GM23338 (cell line): Measurements from ENCODE around the gene NFATC1. TPM values are rescaled to one million over a fixed set of nuclear protein-coding genes. Genes with fewer than 3 reads are reported as not detected.

Source experiments
- ATAC-seq: fragments of 200-7000 bp; cut with Tn5 transposase; 3 replicates; pipeline ENCODE4 v1.9.1; 2020
- DNase-seq: peaks from one replicate; pipeline ENCODE4 v3.0.0-alpha.2; 2015; ENCODE audit warnings: low spot score
- H2AFZ ChIP-seq: fragments of 200-600 bp; sonication (generic); 2 replicates; pipeline ENCODE4 v1.8.0; 2016; ENCODE audit warnings: antibody characterized with exemption, mild to moderate bottlenecking, moderate library complexity
- H3F3A ChIP-seq: fragments of 200-600 bp; sonication (generic); replicated peaks from 2 replicates; pipeline ENCODE4 v1.8.0; 2017; ENCODE audit warnings: antibody characterized with exemption, mixed run types, low read depth
- H3K27ac ChIP-seq: fragments of 200-600 bp; sonication (generic); 2 replicates; pipeline ENCODE4 v1.6.1; 2016; ENCODE audit warnings: low read depth
- H3K27me3 ChIP-seq: fragments of 200-600 bp; sonication (generic); 2 replicates; pipeline ENCODE4 v1.8.0; 2016; ENCODE audit warnings: mild to moderate bottlenecking, mixed run types, moderate library complexity; ENCODE audit not compliant: insufficient read depth
- H3K36me3 ChIP-seq: fragments of 200-600 bp; sonication (generic); 2 replicates; pipeline ENCODE4 v1.8.0; 2016; ENCODE audit warnings: mild to moderate bottlenecking; ENCODE audit not compliant: insufficient read depth
- H3K4me1 ChIP-seq: fragments of 200-600 bp; sonication (generic); 2 replicates; pipeline ENCODE4 v1.8.0; 2016; ENCODE audit warnings: mild to moderate bottlenecking, moderate library complexity; ENCODE audit not compliant: insufficient read depth
- H3K4me2 ChIP-seq: fragments of 200-600 bp; sonication (generic); 2 replicates; pipeline ENCODE4 v1.7.1; 2017; ENCODE audit warnings: mixed run types
- H3K4me3 ChIP-seq: fragments of 200-600 bp; sonication (generic); 2 replicates; pipeline ENCODE4 v1.6.1; 2016; ENCODE audit warnings: mixed run types
- H3K79me2 ChIP-seq: fragments of 200-600 bp; sonication (generic); replicated peaks from 2 replicates; pipeline ENCODE4 v1.8.0; 2017; ENCODE audit warnings: mild to moderate bottlenecking; ENCODE audit not compliant: insufficient read depth
- H3K9me2 ChIP-seq: fragments of 200-600 bp; sonication (generic); 2 replicates; pipeline ENCODE4 v1.8.0; 2017; ENCODE audit not compliant: insufficient read depth
- H4K20me1 ChIP-seq: fragments of 200-600 bp; sonication (generic); replicated peaks from 2 replicates; pipeline ENCODE4 v1.8.0; 2017; ENCODE audit warnings: mild to moderate bottlenecking; ENCODE audit not compliant: insufficient read depth
- H3K27ac Mint-ChIP-seq: 2 replicates; pipeline ENCODE4 v1.8.0; 2020; ENCODE audit warnings: inconsistent platforms, mild to moderate bottlenecking, moderate library complexity, mixed read lengths
- H3K27me3 Mint-ChIP-seq: 3 replicates; pipeline ENCODE4 v1.8.0; 2022; ENCODE audit warnings: low read depth, mild to moderate bottlenecking, moderate library complexity, mixed read lengths, inconsistent platforms; ENCODE audit not compliant: insufficient read depth, poor library complexity
- H3K36me3 Mint-ChIP-seq: 3 replicates; pipeline ENCODE4 v1.8.0; 2021; ENCODE audit warnings: low read depth, mild to moderate bottlenecking, inconsistent platforms, moderate library complexity, mixed read lengths
- H3K4me1 Mint-ChIP-seq: 3 replicates; pipeline ENCODE4 v1.8.0; 2020; ENCODE audit warnings: mild to moderate bottlenecking, inconsistent platforms, mixed read lengths
- H3K4me3 Mint-ChIP-seq: 3 replicates; pipeline ENCODE4 v1.8.0; 2021; ENCODE audit warnings: moderate library complexity, mild to moderate bottlenecking, inconsistent platforms, mixed read lengths
- H3K9me3 Mint-ChIP-seq: 3 replicates; pipeline ENCODE4 v1.8.0; 2020; ENCODE audit warnings: moderate library complexity, mild to moderate bottlenecking, inconsistent platforms, mixed read lengths
- EZH2 ChIP-seq: fragments of 200-600 bp; sonication (generic); IDR thresholded peaks from one replicate; pipeline ENCODE4 v1.8.0; 2017; ENCODE audit warnings: antibody characterized with exemption, mild to moderate bottlenecking, low read depth; ENCODE audit not compliant: unreplicated experiment
- EZH2phosphoT487 ChIP-seq: fragments of 200-600 bp; sonication (generic); IDR thresholded peaks from one replicate; pipeline ENCODE4 v1.8.1; 2018; ENCODE audit warnings: antibody characterized with exemption; ENCODE audit not compliant: unreplicated experiment
- NANOG ChIP-seq: IDR thresholded peaks from 2 replicates; pipeline ENCODE4 v1.6.1; 2016; ENCODE audit warnings: antibody characterized with exemption, borderline replicate concordance
- POLR2AphosphoS5 ChIP-seq: IDR thresholded peaks from 2 replicates; pipeline ENCODE4 v1.6.1; 2016; ENCODE audit warnings: antibody characterized with exemption, low read depth
- polyA plus RNA-seq: library from polyadenylated mRNA; unstranded; fragments of >200 nt; fragmentation: Nextera tagmentation; extraction: Ambion mirVana; gene quantifications from 2 replicates; pipeline ENCODE4 v1.2.1, GENCODE V29; 2016
- total RNA-seq: library from RNA; depleted of rRNA; stranded (reverse); fragments of >200 nt; shearing (Covaris generic); gene quantifications from 2 replicates; pipeline ENCODE4 v1.2.3, GENCODE V29; 2014
- TF ChIP-seq, protein P1 (sequence below): fragments of 250-450 bp; sonication (Bioruptor Pico); IDR thresholded peaks from 2 replicates; pipeline ENCODE4 v1.5.0; 2020; ENCODE audit warnings: mild to moderate bottlenecking, moderate library complexity
- TF ChIP-seq, protein P2 (sequence below), 2 experiments: fragments of 200-600 bp in 1 of 2; sonication (generic) in 1 of 2; conservative IDR thresholded peaks; 2 replicates each; pipeline versions ENCODE4 v1.5.1 to v1.6.1; 2016 to 2017; ENCODE audit warnings: antibody characterized with exemption in 2 of 2, low read depth in 2 of 2, mild to moderate bottlenecking in 2 of 2, moderate library complexity in 1 of 2

The NFATC1 gene
- total and polyA plus RNA-seq, 2 experiments from 2014 or later = 3.9 to 6.4 TPM

DNA sequence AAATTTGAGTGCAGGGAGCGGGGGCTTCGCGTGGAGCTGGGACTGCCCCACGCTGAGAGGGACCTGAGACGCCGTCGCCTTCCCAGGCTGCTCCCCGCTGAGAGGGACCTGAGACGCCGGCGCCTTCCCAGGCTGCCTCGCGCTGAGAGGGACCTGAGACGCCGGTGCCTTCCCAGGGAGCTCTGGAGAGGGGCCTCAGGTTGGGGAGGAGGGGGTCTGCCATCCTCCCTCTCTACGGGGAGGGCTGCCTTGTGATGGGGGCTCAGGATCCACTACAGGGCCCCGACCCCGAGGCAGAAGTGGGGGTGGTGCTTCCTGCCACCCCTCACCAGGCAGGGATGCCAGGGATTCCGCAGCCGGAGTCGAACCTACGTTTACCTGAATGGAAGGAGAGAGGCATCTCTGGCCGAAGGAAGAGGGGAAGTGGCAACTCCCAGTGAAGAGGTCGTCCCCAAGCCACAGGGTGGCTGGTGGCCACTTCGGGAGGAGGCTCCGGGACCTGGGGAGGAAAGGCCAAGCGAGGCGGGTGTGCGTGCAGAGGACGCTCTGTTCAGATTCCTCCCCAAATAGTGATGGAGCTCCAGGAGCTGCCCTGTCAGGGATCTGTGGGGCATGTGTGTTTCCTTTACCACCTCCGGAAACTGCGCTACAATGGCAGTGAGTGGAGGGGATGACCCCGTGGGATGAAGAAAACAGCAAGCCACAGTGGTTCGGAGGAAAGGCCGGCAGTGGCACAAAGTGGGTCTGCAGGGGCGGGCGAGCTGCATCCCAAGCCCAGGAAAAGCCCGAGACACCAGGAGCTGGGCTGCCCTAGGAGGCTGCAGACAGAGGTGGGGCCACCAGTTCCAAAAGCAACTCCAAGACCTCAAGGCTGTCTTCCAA, 175.7 kb downstream of the NFATC1 start:
- Mint-ChIP-seq H3K4me3 (no peak overlapping the region), H3K9me3 (peaks cover 22% of the 10 kb centered on the region), H3K27ac (no peak overlapping the region), H3K27me3 (peaks cover 7% of the 10 kb centered on the region), H3K4me1 (peaks cover 25% of the 10 kb centered on the region), H3K36me3 (peaks cover 5% of the 10 kb centered on the region; the same call in 1 of the 3 replicates)
- no peak for ATAC-seq
- H2AFZ ChIP-seq = no peak overlapping the region
- TF ChIP-seq, protein P1, sequence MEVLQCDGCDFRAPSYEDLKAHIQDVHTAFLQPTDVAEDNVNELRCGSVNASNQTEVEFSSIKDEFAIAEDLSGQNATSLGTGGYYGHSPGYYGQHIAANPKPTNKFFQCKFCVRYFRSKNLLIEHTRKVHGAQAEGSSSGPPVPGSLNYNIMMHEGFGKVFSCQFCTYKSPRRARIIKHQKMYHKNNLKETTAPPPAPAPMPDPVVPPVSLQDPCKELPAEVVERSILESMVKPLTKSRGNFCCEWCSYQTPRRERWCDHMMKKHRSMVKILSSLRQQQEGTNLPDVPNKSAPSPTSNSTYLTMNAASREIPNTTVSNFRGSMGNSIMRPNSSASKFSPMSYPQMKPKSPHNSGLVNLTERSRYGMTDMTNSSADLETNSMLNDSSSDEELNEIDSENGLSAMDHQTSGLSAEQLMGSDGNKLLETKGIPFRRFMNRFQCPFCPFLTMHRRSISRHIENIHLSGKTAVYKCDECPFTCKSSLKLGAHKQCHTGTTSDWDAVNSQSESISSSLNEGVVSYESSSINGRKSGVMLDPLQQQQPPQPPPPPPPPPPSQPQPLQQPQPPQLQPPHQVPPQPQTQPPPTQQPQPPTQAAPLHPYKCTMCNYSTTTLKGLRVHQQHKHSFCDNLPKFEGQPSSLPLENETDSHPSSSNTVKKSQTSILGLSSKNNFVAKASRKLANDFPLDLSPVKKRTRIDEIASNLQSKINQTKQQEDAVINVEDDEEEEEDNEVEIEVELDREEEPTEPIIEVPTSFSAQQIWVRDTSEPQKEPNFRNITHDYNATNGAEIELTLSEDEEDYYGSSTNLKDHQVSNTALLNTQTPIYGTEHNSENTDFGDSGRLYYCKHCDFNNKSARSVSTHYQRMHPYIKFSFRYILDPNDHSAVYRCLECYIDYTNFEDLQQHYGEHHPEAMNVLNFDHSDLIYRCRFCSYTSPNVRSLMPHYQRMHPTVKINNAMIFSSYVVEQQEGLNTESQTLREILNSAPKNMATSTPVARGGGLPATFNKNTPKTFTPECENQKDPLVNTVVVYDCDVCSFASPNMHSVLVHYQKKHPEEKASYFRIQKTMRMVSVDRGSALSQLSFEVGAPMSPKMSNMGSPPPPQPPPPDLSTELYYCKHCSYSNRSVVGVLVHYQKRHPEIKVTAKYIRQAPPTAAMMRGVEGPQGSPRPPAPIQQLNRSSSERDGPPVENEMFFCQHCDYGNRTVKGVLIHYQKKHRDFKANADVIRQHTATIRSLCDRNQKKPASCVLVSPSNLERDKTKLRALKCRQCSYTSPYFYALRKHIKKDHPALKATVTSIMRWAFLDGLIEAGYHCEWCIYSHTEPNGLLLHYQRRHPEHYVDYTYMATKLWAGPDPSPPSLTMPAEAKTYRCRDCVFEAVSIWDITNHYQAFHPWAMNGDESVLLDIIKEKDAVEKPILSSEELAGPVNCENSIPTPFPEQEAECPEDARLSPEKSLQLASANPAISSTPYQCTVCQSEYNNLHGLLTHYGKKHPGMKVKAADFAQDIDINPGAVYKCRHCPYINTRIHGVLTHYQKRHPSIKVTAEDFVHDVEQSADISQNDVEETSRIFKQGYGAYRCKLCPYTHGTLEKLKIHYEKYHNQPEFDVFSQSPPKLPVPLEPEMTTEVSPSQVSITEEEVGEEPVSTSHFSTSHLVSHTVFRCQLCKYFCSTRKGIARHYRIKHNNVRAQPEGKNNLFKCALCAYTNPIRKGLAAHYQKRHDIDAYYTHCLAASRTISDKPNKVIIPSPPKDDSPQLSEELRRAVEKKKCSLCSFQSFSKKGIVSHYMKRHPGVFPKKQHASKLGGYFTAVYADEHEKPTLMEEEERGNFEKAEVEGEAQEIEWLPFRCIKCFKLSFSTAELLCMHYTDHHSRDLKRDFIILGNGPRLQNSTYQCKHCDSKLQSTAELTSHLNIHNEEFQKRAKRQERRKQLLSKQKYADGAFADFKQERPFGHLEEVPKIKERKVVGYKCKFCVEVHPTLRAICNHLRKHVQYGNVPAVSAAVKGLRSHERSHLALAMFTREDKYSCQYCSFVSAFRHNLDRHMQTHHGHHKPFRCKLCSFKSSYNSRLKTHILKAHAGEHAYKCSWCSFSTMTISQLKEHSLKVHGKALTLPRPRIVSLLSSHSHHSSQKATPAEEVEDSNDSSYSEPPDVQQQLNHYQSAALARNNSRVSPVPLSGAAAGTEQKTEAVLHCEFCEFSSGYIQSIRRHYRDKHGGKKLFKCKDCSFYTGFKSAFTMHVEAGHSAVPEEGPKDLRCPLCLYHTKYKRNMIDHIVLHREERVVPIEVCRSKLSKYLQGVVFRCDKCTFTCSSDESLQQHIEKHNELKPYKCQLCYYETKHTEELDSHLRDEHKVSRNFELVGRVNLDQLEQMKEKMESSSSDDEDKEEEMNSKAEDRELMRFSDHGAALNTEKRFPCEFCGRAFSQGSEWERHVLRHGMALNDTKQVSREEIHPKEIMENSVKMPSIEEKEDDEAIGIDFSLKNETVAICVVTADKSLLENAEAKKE (CRISPR knock-in tag) = no peak
- TF ChIP-seq EZH2phosphoT487 = no peak
- no peaks in the 10 kb centered on the region for H3K79me2 ChIP-seq
- H3K4me1 ChIP-seq = peaks cover 8% of the 10 kb centered on the region; the same call in 1 of the 2 replicates
- H3K27ac ChIP-seq = no peak overlapping the region
- no peak overlapping the region for H3K4me2 ChIP-seq
- no peaks in the 10 kb centered on the region for H4K20me1 ChIP-seq
- DNase-seq = no peak
- H3F3A ChIP-seq = 0 out of 2 replicates have a peak, but pooled peaks cover 2% of the 10 kb centered on the region
- H3K4me3 ChIP-seq = no peak overlapping the region
- no peaks in the 10 kb centered on the region for H3K36me3 ChIP-seq
- H3K9me2 ChIP-seq = no peaks in the 10 kb centered on the region
- H3K27me3 ChIP-seq = no peaks in the 10 kb centered on the region

DNA sequence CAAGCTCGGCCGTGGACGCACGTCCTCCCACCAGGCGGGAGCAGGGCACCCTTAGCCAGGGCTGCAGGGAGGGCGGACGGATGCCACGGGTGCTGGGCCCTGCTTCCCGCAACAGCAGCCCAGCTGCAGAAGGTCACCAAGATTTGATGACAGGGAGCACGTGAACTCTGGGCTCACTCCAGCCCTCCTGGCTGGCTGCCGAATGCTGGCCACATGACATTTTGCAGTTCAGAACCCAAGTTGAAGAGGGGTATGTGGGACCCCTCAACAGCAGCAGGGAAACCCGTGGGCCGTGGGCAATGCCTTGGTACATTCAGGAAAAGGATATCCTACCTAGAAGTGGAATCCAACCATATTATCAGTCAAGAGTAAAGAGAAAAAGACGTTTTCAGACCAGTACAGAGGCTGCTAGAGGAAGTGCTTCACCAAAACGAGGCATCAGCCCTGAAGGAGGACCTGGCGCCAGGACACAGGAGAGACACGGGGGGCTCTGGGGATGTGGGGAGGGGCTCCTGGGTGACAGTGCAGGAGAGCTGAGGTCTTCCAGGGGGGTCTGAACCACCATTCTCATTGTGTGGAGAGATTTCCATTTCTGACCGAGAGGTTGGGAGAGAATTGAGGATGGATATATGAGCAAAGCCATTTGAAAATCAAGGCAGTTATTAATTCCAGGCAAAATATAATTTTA, 176.5 kb downstream of the NFATC1 start:
- ATAC-seq (no peak), DNase-seq (no peak)
- Histone ChIP-seq H4K20me1 (no peaks in the 10 kb centered on the region), H3K9me2 (no peaks in the 10 kb centered on the region), H3K79me2 (no peaks in the 10 kb centered on the region), H2AFZ (no peak overlapping the region), H3F3A (no peaks in the 10 kb centered on the region), H3K36me3 (no peaks in the 10 kb centered on the region), H3K27me3 (no peaks in the 10 kb centered on the region), H3K4me2 (no peak overlapping the region), H3K4me3 (no peak overlapping the region), H3K4me1 (peaks cover 4% of the 10 kb centered on the region; the same call in 1 of the 2 replicates), H3K27ac (no peak overlapping the region)
- peaks cover 2% of the 10 kb centered on the region for H3K27me3 Mint-ChIP-seq
- H3K9me3 Mint-ChIP-seq = peaks cover 22% of the 10 kb centered on the region
- no peak overlapping the region for H3K27ac Mint-ChIP-seq
- peaks cover 18% of the 10 kb centered on the region for H3K4me1 Mint-ChIP-seq
- peaks cover 5% of the 10 kb centered on the region; the same call in 1 of the 3 replicates for H3K36me3 Mint-ChIP-seq
- no peak overlapping the region for H3K4me3 Mint-ChIP-seq
- TF ChIP-seq EZH2 = no peak
- TF ChIP-seq POLR2AphosphoS5 = no peak
- TF ChIP-seq, protein P2, sequence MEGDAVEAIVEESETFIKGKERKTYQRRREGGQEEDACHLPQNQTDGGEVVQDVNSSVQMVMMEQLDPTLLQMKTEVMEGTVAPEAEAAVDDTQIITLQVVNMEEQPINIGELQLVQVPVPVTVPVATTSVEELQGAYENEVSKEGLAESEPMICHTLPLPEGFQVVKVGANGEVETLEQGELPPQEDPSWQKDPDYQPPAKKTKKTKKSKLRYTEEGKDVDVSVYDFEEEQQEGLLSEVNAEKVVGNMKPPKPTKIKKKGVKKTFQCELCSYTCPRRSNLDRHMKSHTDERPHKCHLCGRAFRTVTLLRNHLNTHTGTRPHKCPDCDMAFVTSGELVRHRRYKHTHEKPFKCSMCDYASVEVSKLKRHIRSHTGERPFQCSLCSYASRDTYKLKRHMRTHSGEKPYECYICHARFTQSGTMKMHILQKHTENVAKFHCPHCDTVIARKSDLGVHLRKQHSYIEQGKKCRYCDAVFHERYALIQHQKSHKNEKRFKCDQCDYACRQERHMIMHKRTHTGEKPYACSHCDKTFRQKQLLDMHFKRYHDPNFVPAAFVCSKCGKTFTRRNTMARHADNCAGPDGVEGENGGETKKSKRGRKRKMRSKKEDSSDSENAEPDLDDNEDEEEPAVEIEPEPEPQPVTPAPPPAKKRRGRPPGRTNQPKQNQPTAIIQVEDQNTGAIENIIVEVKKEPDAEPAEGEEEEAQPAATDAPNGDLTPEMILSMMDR (conservative IDR thresholded peaks at IDR 0.05; ENCODE audit: low read depth in 2 of 2) = no peak
- TF ChIP-seq NANOG = no peak
